A673 (cell line): ENCODE measurements around the gene TMEM125.

Source experiments
- CTCF ChIP-seq: fragments of 300-800, 200-600 bp; sonication (generic); conservative IDR thresholded peaks from 2 replicates; pipeline ENCODE4 v1.5.1; 2017; ENCODE audit warnings: low read depth, mild to moderate bottlenecking, antibody characterized with exemption, low read length, moderate library complexity, mixed read lengths
- EZH2 ChIP-seq: fragments of 200-600 bp; sonication (generic); IDR thresholded peaks from 2 replicates; pipeline ENCODE4 v1.6.1; 2017; ENCODE audit warnings: borderline replicate concordance, low read depth, mild to moderate bottlenecking, mixed read lengths, antibody characterized with exemption, low read length; ENCODE audit not compliant: poor library complexity, severe bottlenecking

- TF ChIP-seq CTCF (no peak), EZH2 (no peak)
These were observed 19.3 kb downstream of the TMEM125 start for GRCh38 chr1:43288785-43289706.
